Upper lobe of right lung (tissue), 1 donor: Measurements from ENCODE around the gene MXI1. TPM values are rescaled to one million over a fixed set of nuclear protein-coding genes. Genes with fewer than 3 reads are reported as not detected.

Source experiments
- ATAC-seq: fragments of 200-7000 bp; cut with Tn5 transposase; one replicate; pipeline ENCODE4 v1.9.1; 2020; ENCODE audit warnings: mild to moderate bottlenecking, moderate library complexity
- DNase-seq: peaks from one replicate; pipeline ENCODE4 v3.0.0-alpha.2; 2020
- H3K27ac ChIP-seq: fragments of 200-600 bp; one replicate; pipeline ENCODE4 v1.8.0; 2022
- H3K27me3 ChIP-seq: fragments of 200-600 bp; one replicate; pipeline ENCODE4 v1.8.0; 2022; ENCODE audit warnings: mild to moderate bottlenecking
- H3K36me3 ChIP-seq: fragments of 200-600 bp; one replicate; pipeline ENCODE4 v1.8.0; 2022
- H3K4me1 ChIP-seq: fragments of 200-600 bp; one replicate; pipeline ENCODE4 v1.8.0; 2022
- H3K4me3 ChIP-seq: fragments of 200-600 bp; one replicate; pipeline ENCODE4 v1.8.0; 2022; ENCODE audit warnings: mild to moderate bottlenecking
- H3K9me3 ChIP-seq: fragments of 200-600 bp; one replicate; pipeline ENCODE4 v1.8.0; 2022
- intact Hi-C: fragments of 100-400 bp; cut with DNase I; formaldehyde crosslinking; loops from one replicate; pipeline ENCODE4 v1.11.0; 2022
- total RNA-seq: library from RNA; stranded (reverse); fragmentation: NEBNext Ultra II Directional; extraction: Animal tissue kit (Norgen Biotek cat#: 25700); gene quantifications from one replicate; pipeline ENCODE4 v1.2.1, GENCODE V29; 2021
- TF ChIP-seq, protein P1 (sequence below): fragments of 200-600 bp; IDR thresholded peaks from one replicate; pipeline ENCODE4 v1.8.0; 2022; ENCODE audit warnings: antibody characterized with exemption
- donor health status: DM: no; HTN: yes; CAD: no; lungs with severe emphysema.

MXI1 gene
- total RNA-seq, 1 donor from 2014 or later = 34.7 TPM

DNA sequence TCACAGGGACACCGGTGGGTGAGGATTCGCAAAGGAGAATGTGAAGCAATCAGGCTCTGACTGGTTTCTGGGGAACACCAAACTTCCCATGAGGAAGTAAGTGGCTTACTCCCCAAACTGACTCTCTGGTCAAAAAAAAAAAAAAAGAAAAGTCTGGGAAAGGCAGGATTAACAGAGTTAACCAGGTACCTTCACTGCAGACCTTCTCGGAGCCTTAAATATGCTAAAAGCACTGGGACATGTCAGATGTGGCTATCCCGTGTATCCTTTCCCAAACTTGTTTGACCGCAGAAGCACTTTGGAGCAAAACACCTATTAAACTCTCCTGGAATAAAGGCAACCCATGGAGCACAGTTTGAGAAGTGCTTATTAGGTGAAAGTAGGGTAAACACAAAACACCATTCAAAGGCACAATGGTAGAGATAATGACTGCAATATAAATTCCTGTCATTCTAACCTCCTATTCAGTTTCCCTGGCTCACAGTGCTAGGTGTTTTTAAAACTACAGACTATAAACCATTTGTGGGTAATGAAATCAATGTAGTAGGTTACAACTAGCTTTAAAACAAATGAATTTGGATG is 44.1 kb upstream of the MXI1 start:
- DNase-seq = no peak
- H3K36me3 ChIP-seq = no peaks in the 10 kb centered on the region
- H3K27me3 ChIP-seq = peaks cover 16% of the 10 kb centered on the region
- TF ChIP-seq, protein P1, sequence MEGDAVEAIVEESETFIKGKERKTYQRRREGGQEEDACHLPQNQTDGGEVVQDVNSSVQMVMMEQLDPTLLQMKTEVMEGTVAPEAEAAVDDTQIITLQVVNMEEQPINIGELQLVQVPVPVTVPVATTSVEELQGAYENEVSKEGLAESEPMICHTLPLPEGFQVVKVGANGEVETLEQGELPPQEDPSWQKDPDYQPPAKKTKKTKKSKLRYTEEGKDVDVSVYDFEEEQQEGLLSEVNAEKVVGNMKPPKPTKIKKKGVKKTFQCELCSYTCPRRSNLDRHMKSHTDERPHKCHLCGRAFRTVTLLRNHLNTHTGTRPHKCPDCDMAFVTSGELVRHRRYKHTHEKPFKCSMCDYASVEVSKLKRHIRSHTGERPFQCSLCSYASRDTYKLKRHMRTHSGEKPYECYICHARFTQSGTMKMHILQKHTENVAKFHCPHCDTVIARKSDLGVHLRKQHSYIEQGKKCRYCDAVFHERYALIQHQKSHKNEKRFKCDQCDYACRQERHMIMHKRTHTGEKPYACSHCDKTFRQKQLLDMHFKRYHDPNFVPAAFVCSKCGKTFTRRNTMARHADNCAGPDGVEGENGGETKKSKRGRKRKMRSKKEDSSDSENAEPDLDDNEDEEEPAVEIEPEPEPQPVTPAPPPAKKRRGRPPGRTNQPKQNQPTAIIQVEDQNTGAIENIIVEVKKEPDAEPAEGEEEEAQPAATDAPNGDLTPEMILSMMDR = no peak
- no peak overlapping the region for H3K27ac ChIP-seq
- H3K4me3 ChIP-seq = no peak overlapping the region
- H3K9me3 ChIP-seq = no peaks in the 10 kb centered on the region
- no peaks in the 10 kb centered on the region for H3K4me1 ChIP-seq
- no peak for ATAC-seq
- intact Hi-C loops = no loop called here

DNA sequence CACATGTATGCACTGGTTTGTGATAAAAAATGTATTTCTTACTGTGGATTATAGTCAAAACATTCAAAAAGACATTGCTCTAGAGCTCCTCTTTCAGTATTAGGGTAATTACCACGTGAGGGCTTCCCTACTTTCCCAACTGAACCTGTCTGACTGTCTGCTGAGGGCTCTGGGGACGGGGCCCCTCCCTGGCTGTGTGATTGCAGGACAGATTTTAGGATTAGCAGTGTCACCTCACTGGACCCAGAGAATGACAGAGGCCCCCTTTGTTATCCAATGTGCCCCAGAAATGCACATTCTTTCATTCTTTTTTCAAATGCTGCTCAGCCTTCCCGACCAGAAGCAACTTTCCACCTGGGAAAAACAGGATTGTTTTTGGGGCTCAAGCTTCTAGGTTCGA is 43.6 kb upstream of the MXI1 start:
- Histone ChIP-seq H3K4me1 (no peaks in the 10 kb centered on the region), H3K27ac (no peak overlapping the region), H3K27me3 (peaks cover 22% of the 10 kb centered on the region), H3K9me3 (no peaks in the 10 kb centered on the region), H3K36me3 (no peaks in the 10 kb centered on the region), H3K4me3 (no peak overlapping the region)
- ATAC-seq (no peak), DNase-seq (no peak)
- intact Hi-C loops = no loop called here
- TF ChIP-seq, protein P1 = no peak

DNA sequence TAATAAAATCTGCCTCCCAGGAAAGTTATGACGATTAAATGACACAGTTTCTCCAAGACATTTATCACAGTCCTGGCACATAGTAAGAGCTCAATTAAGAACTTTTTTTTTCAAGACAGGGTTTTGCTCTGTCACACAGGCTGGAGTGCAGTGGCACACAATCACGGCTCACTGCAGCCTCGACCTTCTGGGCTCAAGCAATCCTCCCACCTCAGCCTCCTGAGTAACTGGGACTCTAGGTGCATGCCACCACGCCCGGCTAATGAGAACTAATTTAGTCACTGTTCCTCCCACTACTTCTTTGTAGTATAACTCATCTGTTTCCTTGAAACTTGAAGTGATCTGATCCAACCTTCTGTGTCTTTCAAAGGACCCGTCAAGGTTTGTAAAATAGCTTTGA is 42.2 kb upstream of the MXI1 start:
- TF ChIP-seq, protein P1 = no peak
- peaks cover 33% of the 10 kb centered on the region for H3K27me3 ChIP-seq
- ATAC-seq (no peak), DNase-seq (no peak)
- no peaks in the 10 kb centered on the region for H3K9me3 ChIP-seq
- intact Hi-C loops = no loop called here
- no peaks in the 10 kb centered on the region for H3K36me3 ChIP-seq
- no peak overlapping the region for H3K27ac ChIP-seq
- no peak overlapping the region for H3K4me3 ChIP-seq
- H3K4me1 ChIP-seq = no peaks in the 10 kb centered on the region

DNA sequence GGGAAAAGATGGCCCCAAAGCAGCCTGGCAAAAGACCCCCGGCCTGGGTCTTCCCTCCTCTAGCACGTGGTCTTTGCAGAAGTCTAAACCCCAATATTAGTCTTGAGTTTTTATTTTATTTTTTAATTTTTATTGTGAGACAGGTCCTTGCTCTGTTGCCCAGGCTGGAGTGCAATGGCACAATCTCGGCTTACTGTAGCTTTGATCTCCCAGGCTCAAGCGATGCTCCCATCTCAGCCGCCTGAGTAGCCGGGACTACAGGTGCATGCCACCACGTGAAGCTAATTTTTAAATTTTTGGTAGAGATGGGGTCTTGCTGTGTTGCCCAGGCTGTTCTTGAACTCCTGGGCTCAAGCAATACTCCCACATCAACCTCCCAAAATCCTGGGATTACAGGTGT is 40.3 kb upstream of the MXI1 start:
- H3K27ac ChIP-seq = no peak overlapping the region
- TF ChIP-seq, protein P1 = no peak
- H3K4me3 ChIP-seq = no peak overlapping the region
- H3K9me3 ChIP-seq = no peaks in the 10 kb centered on the region
- no peaks in the 10 kb centered on the region for H3K4me1 ChIP-seq
- DNase-seq = no peak
- no peak for ATAC-seq
- intact Hi-C loops = no loop called here
- peaks cover 51% of the 10 kb centered on the region for H3K27me3 ChIP-seq
- H3K36me3 ChIP-seq = no peaks in the 10 kb centered on the region

DNA sequence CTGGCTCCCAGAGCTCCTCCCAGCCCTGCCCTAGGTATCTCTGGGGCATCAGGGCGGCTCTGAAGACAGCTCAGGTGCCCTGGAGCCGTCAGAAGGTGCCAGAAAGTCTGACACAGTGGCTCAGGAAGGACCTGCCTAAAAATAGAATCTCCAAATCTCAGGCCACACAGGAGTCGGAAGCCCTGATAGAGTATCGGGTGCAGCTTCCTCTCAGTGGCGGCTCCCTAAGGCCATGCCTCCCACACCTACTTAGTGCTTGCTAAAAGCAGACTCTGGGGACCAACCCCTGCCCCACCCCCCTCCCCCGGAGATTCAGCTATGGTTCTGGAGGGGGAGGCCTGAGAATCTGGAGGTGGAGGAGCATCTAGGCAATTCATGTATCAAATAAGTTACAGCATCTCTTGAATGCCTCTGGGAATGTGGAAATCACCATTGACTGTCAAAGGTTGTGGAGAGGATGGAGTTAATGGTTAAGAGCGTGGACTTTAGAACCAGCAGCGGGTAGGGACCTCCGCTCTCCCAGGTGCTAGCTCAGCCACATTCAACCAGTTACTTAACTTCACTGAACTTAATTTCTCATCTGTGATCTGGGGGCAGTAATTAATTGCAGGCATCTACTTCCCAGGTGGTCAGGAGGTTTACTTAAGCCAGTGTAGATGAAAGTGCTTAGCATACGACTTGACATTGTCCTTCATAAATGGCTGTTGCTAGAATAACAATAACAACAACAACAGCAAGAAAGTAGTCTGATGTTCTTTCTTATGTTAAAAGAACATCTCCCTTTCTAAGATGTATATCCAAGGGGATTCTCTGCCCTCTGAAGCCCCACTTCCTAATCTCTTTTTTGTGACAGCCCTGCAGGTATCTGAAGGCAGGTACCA is 38.6 kb upstream of the MXI1 start:
- peaks cover 56% of the 10 kb centered on the region for H3K27me3 ChIP-seq
- H3K4me1 ChIP-seq = no peaks in the 10 kb centered on the region
- intact Hi-C loops = no loop called here
- no peaks in the 10 kb centered on the region for H3K36me3 ChIP-seq
- no peak for DNase-seq
- H3K9me3 ChIP-seq = no peaks in the 10 kb centered on the region
- H3K4me3 ChIP-seq = no peak overlapping the region
- TF ChIP-seq, protein P1 = no peak
- no peak overlapping the region for H3K27ac ChIP-seq
- ATAC-seq = no peak
